HG03565 (cell line): Measurements from ENCODE around the gene KHK.

Source experiments
- ATAC-seq: cut with Tn5 transposase; IDR thresholded peaks from one replicate; pipeline ENCODE4 v1.9.1; 2021; ENCODE audit warnings: mild to moderate bottlenecking, moderate library complexity; ENCODE audit not compliant: unreplicated experiment

Gene KHK

DNA sequence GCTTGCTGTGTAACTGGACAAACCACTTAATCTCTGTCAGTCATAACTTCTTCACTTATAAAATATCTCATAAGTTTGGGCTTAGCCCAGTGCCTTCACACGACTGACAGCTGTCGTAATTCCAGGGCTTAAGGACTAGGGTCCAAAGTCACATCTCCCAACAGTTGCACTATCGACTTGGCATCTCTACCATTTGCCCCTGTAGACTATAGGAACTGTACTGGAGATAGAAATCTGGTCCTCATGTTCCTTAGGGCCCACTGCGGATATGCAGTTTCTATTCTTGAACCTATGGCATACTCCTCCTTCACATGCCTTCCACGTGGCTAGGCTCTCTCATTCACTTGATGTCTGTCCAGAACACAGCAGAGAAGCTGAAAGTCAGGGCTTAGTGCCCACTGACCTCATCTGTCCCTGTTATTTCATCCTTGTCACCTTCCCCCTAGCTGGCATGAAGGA lies 39.7 kb downstream of the KHK start:
- no peak for ATAC-seq

DNA sequence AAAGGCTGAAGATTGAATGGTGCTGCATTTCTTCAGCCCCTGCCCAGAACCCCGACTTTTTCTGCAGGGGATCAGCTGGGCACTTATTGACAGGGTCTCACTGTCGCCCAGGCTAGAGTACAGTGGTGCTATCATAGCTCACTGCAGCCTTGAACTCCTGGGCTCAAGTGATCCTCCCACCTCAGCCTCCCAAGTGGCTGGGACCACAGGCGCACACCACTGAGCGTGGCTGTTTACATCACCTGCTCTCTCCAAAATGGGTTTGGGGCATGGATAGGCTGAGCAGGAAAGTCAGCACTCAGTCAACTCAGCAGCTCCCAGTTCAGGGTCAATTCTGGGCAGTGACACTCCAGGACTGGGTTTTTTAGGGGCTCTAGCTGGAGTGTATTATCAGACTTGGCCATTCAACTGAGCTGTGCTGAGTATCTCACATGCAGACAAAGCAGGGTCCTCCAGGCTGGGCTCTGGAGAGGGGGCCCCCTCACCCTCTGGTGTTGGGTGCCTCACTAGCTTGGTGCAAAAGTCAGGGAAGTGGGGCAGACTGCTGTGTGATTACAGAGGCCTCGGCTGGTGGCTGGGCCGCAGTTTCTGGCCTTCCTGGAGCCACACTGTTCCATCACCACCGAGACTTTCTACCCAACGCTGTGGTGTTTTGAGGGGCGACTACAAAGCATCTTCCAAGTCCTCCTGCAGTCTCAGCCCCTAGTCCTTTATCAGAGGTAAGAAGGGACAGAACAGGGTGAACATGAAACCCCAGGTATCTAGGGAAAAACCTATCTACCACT lies 41.5 kb downstream of the KHK start:
- ATAC-seq, result no peak

DNA sequence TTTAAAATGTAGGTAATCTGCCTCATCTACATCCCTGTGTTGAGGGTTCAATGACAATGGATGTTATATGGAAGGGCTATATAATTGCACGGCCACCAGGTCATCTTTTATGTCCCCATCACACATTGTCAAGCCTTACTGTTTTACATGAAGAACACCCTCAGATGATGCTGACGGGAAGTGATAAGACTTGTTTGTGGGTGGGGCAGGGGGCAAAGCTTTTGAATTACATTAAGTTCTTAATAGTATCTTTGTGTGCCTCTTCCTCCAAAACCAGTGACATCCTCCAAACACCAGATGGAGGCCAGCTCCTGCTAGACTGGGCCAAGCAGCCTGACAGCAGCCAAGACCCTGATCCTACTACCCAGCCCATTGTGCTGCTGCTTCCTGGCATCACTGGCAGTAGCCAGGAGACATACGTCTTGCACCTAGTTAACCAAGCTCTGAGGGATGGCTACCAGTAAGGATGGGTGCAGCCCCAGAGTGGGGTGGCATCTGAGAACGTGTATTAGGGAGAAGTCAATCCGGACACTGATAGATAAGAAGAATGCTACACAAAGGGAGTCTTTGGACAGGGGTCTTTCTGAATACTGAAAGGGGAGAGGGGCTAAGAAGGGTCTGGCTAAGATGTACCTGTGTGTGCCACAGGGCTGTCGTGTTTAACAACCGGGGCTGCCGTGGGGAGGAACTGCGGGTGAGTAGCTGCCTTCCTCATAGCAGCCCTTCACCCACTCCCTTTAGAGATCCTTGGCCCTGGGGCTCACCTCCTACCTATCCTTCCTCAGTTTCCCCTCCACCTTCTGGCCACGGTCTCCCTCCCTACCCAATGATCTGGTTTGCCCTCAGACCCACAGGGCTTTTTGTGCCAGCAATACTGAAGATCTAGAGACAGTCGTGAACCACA lies 42.3 kb downstream of the KHK start:
- ATAC-seq, result no peak

DNA sequence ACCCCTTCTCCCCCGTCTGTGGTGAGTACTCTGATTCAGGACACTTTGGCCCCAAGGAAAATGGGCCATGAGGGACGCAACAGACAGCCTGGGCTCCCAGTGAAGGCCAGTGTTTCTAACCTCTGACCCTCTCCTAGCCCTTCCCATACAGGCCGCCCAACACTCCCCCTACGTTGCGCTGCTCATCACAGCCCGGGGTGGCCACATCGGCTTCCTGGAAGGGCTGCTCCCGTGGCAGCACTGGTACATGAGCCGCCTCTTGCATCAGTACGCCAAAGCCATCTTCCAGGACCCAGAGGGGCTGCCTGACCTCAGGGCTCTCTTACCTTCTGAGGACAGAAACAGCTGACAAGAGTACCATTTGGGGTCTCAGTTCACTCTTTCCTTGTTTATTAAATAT lies 43.8 kb downstream of the KHK start:
- no peak for ATAC-seq

DNA sequence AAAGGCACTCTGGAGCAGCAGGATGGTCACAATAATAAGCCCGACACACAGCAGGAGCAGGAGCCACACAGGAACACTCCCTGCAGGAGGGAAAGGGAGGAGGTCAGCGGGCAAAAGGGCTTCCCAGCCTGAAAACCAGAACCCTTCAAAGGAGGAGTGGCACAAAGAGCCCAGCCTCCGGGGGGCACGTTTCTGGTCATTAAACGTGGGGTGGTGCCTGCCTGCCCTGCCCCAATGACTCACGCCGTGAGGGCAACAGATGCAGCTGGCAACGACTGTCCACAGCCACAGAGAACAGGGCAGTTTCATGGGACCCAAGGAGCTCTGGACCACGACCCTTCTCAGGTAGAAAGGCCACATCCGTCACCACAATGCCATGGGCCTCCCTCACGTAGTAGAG lies 44.9 kb downstream of the KHK start:
- no peak for ATAC-seq

DNA sequence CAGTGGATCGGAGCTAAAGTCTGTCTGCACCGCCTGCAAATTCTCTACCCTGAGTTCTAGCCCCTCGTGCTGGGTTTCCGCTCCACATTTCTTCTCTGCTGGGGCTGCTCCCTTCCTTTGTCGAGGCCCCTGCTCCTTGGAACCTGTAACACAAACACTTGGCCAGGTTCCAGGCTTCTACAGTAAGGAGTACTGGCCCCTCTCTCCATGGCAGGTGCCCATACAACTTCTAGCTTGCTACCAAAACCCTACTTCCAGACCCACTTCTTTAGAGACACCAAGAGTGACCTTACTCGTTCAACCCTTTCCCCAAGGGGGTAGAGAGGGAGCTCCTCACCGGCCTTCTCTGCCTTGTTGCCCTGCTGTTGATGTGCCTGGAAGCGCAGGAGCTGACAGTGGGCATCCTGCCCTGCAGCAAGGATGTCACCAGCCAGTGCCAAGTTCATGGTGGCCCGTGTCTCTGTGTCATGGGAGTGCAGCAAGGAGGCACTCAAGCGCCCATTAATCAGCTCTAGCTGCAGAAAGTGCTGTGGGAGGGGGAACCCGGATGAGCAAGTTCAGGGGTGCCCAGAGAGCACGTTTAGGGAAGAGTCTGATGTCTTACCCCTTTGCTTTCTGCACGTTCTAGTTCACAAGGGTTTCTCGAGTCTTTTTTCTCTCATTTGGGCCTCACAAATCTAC lies 46.8 kb downstream of the KHK start:
- ATAC-seq, result no peak

DNA sequence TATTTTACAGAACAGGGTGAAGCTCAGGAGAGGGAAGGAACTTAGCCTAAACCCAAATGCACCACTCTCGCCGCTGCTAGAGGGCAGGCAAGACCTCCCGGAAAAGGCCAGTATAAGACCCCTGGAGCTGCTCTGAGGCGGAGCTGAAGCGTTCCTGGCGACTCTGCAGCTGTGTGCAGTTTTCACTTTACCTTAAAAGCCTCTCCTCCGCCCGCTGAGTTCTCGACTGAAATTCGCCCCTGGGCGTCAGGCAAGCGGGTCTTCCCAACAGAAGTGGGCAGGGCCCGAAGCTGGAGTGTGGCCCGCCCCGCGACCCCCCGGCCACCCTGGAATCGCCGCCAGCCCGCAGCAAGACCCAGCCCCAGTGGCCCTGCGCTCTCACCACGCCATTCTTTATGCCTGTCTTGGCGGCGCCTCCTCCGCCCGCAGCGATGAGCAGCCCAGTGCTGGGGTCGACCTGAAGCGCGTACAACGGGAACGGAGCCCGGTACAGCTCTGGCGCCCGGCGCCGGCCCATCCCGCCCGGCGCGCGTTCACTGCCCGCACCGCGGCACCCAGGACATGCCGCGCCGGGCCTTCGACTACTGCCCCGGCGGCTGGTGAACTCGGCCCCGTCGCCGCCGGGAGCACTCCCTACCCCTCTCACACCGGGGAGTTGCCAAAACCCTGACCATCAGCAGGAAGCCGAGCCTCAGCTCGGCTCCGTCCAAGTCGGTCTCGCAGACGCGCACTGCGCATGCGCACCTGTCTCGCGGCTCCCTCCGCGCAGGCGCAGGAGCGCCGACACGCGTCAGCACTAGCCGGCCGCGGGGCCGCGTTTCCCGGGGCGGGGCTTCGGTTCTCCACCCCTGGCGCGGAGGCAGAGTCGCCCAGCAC lies 47.6 kb downstream of the KHK start, which contains the start of gene PREB:
TSS of gene PREB (minus strand) at position 732 of the 876 bp plus-strand sequence. CDS start at position 517, 215 bp downstream.
- ATAC-seq, result peak; percentile 83

DNA sequence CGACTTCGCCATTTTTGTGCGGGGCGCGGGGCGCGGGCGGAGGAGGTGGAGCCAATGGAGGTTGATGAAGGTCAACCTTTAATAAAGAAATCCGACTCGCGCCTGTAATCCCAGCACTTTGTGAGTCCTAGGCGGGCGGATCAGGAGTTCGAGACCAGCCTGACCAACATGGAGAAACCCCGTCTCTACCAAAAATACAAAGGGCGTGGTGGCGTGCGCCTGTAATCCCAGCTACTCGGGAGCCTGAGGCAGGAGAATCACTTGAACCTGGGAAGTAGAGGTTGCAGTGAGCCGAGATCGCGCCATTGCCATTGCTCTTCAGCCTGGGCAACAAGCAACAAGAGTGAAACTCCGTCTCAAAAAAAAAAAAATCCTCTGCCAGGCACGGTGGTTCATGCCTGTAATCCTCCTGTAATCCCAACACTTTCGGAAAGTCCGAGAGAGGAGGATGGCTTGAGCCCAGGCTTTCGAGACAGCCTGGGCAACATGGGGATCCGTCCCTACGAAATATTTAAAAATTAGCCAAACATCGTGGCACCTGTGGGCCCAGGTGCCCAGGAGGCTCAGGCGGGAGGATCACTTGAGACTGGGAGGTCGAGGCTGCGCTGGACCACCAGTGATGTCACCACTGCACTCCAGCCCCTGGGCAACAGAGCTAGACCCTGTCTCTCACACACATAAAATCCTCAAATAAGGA lies 48.4 kb downstream of the KHK start:
- ATAC-seq, result no peak

DNA sequence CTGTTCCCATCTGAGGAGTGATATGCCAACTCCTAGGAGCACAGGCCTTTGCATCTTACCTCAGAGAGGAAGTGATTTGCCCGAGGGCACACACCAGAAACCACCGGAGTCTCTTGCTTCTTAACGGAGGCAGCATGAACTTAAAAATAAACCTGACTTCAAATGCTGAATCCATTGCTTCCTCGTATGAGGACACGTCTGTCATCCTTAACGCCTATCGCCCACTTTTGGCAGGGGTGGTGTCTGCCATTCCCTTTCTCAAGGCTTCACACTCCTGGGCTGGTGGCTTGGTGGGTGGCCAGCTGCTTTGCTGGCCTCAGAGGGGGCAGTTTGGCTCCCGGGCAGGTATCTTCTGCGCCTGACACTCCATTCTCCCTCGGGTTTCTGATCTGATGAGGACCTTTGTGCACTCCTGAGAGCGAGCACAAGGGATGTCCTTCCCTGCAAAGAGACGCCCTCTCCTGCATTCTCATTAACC lies 48.9 kb downstream of the KHK start:
- no peak for ATAC-seq

DNA sequence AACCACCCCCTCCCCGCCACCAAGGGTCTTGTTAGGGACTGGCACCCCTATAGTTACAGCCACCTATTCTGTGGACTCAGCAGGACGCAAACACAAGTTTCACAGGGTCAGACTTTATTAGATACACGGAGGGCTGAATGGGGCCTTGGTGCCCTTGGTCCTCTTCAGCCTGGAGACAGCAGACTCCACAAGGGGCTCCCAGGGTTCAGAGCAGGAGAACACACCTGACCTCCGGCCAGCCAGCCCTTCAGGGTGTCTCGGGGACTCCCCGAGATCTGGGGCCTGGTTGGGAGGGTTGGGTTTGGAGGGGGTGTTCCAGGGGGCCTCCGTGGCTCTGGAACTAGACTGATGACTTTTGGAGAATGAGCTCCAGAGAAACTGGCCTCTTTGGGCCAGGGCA lies 50.2 kb downstream of the KHK start:
- no peak for ATAC-seq

DNA sequence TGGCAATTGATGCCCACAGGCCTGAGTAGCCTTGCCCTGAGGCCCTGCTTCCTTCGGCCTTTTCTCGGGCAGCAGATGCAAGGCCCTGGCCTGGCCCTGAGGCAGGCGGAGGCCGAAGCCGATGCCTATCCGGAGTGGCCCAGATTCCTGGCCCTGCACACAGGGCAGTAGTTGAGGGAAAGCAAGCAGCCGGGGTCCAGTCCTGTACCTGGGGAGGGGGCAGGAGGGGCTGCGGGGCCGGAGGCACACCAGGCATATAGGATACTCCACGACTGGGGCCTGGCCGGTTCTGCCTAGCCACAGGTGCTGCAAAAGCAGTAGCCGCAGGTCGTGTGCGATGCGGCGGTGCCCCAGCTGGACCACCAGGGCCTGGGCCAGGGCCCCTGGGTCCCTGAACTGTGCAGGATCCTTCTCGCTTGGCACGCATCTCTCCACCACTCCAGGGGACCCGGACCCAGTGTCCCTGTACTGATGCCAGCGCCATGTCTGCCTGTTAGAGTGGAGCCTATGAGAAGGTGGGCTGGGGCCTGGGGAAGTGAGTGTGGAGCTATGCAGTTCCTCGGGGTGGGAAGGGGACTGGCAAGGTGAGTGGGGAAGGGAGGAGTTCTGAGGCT lies 50.9 kb downstream of the KHK start:
- ATAC-seq, result no peak

DNA sequence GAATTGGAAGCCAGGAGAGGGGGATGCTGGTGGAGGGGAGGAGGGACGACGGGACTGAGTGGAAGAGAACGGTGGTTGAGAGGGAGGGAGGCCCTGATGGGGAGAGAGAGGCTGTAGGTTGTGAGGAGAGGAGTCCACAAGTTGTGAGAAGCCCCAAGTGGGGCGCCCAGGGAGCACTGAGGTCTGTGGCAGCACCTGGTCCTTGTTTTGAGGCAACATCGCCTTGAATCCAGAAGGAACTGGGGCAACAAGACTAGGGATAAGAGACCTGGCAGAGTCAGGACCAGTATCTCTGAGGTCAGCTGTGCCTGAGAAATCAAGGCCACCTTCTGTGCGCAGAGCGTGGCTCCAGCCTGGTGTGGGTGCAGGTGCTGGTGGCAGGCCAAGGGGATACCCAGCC lies 51.5 kb downstream of the KHK start:
- no peak for ATAC-seq

DNA sequence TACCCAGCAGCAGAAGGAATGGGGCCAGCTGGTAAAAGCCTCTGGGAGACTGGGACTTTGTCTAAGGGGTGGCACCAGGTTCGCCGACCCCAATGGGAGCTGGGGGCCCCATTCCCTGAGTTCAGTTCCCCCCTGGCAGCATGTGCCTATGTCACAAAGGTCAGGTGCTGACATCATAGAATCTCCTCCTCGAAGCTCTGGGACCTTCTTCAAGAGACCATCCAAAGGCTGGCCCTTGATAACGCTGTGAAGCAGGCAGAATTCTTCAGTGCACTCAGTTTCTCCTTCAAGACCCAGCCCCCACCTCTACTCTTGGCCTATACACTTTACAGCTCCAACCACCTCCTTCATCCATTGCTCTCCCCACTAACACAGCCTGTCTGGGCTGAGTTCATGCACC lies 52.7 kb downstream of the KHK start, which contains the start of gene PRR30:
TSS of gene PRR30 (minus strand) at position 101 of the 400 bp plus-strand sequence. CDS start 1,081 bp downstream, outside the sequence.
- ATAC-seq, result no peak

DNA sequence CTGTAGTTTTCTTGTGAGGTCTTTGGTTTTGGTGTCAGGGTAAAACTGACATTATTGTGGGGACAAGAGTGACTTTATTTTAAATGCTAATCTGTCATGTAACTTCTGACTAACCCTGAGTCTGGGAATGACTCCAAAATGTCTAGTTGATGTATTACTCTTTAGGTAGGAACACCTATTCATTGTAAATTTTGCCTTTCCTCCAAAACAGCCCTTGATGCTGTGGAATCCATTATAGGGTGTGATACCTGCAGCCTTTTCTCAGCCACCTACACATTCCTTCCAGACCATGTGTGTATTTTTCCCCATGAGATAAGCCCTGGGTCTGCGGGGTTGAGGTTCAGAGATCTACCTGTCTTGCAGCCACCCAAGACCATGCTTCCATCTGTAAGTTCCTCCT lies 56.7 kb downstream of the KHK start:
- no peak for ATAC-seq

DNA sequence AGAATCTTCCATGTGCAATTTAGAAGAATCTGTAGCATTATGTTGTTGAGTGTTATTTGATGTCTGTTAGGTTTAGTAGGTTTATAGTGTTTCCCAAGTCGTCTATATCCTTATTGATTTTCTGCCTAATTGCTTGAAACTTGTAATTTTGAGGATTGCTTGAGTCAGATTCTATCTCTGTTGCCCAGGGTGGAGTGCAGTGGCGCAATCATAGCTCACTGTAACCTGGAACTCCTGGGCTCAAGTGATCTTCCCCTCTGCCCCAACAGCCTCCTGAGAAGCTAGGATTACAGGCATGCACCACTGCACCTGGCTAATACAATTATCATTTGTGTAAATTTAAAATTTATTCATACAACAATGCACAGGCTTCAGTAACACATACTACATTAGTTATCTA lies 59.1 kb downstream of the KHK start:
- no peak for ATAC-seq

DNA sequence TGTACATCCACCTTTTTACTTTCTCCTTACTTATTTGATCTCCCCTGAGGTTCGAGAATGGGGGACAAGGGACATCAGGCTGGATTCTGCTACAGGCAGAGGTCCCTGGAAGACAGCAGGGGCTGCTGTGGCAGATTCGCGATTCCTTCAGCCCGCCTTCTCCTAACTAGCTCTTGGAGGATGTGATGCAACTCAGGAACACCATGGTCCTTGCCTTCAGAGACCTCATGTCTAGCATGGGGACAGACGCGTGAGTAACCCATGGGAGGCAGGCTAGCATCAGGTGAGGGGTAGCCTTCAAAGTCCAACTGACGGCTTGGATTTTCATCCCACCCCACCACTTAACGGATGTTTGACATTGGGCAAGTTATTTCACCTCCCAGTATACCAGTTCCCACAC lies 61.4 kb downstream of the KHK start:
- no peak for ATAC-seq

DNA sequence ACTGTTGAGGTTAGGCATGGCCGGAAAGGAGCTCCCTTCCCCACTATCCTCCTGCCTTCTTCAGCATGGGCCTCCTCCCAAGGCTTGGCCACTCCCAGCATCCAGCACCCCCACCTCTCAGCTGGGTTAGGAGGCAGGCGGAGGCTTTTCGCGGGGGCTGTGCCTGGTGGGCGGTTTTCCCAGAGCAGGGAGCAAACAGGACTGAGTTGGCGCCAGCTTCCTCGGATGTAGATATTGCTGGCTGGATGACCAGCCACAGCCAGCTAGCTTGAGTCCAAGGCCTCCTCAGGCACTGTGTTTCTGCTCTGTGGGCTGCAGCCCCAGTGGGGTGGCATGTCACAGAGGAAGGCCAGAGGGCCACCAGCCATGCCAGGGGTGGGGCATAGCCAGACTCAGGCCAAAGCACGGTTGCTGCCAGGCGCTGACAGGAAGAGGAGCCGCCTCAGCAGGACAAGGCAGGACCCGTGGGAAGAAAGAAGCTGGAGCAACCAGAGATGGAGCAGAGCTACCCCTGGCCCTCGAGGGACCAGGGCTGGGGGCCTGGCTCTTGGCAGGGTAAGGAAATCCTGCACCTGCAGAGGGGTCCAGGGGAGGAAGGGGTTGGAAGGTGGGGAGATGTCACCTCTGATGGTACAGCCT lies 62.3 kb downstream of the KHK start, which contains the start of gene TCF23:
TSS of gene TCF23 (plus strand) at position 204 of the 639 bp plus-strand sequence. CDS start at position 334, 130 bp downstream.
- ATAC-seq, result no peak
